ENCODE results near the gene BAIAP2. TPM values are rescaled to one million over a fixed set of nuclear protein-coding genes. Genes with fewer than 3 reads are reported as not detected.

Gene BAIAP2
- total RNA-seq, 1 experiment from 2014 or later: 58.0 TPM

GRCh38 chr17:81160747-81161453 lies 125.9 kb downstream of the BAIAP2 start:
- no peak overlapping the region for H3K4me3 Mint-ChIP-seq (ENCODE audit: low read depth, unreplicated experiment)
- intact Hi-C loops (cut with micrococcal nuclease; ENCODE audit: unreplicated experiment): no loop called here
- H3K27ac Mint-ChIP-seq (ENCODE audit: unreplicated experiment): no peak overlapping the region
- H3K36me3 Mint-ChIP-seq (ENCODE audit: insufficient read depth, unreplicated experiment): no peaks in the 10 kb centered on the region
- CTCF ChIA-PET: no interaction called here
- peaks cover 81% of the 10 kb centered on the region for H3K27me3 Mint-ChIP-seq (ENCODE audit: unreplicated experiment)
- no peak for DNase-seq
- H3K4me1 Mint-ChIP-seq (ENCODE audit: low read depth, unreplicated experiment): no peaks in the 10 kb centered on the region
- BruUV-seq (replicated peaks): no TSS peak
- TF ChIP-seq CTCF (IDR thresholded peaks at IDR 0.05; ENCODE audit: unreplicated experiment): no peak
- no peaks in the 10 kb centered on the region for H3K9me3 Mint-ChIP-seq (ENCODE audit: low read depth, unreplicated experiment)

- no peak overlapping the region for H3K4me3 Mint-ChIP-seq (ENCODE audit: low read depth, unreplicated experiment)
- no peak overlapping the region for H3K27ac Mint-ChIP-seq (ENCODE audit: unreplicated experiment)
- H3K36me3 Mint-ChIP-seq (ENCODE audit: insufficient read depth, unreplicated experiment): no peaks in the 10 kb centered on the region
- CTCF ChIA-PET: no interaction called here
- no peaks in the 10 kb centered on the region for H3K4me1 Mint-ChIP-seq (ENCODE audit: low read depth, unreplicated experiment)
- H3K27me3 Mint-ChIP-seq (ENCODE audit: unreplicated experiment): peaks cover 81% of the 10 kb centered on the region
- no peaks in the 10 kb centered on the region for H3K9me3 Mint-ChIP-seq (ENCODE audit: low read depth, unreplicated experiment)
- intact Hi-C loops (cut with micrococcal nuclease; ENCODE audit: unreplicated experiment): no loop called here
- DNase-seq: no peak
- BruUV-seq (replicated peaks): no TSS peak
- no peak for TF ChIP-seq CTCF (IDR thresholded peaks at IDR 0.05; ENCODE audit: unreplicated experiment)
These were observed 126.6 kb downstream of the BAIAP2 start for GRCh38 chr17:81161536-81161935.

GRCh38 chr17:81161972-81162371 lies 127.0 kb downstream of the BAIAP2 start:
- Mint-ChIP-seq H3K36me3 (ENCODE audit: insufficient read depth, unreplicated experiment) (no peaks in the 10 kb centered on the region), H3K4me1 (ENCODE audit: low read depth, unreplicated experiment) (no peaks in the 10 kb centered on the region), H3K27me3 (ENCODE audit: unreplicated experiment) (peaks cover 81% of the 10 kb centered on the region), H3K27ac (ENCODE audit: unreplicated experiment) (no peak overlapping the region), H3K9me3 (ENCODE audit: low read depth, unreplicated experiment) (no peaks in the 10 kb centered on the region), H3K4me3 (ENCODE audit: low read depth, unreplicated experiment) (no peak overlapping the region)
- BruUV-seq (replicated peaks): no TSS peak
- intact Hi-C loops (cut with micrococcal nuclease; ENCODE audit: unreplicated experiment): no loop called here
- DNase-seq: no peak
- CTCF ChIA-PET: no interaction called here
- TF ChIP-seq CTCF (IDR thresholded peaks at IDR 0.05; ENCODE audit: unreplicated experiment): no peak

GRCh38 chr17:81162491-81162890 lies 127.5 kb downstream of the BAIAP2 start:
- no peak for DNase-seq
- H3K9me3 Mint-ChIP-seq (ENCODE audit: low read depth, unreplicated experiment): no peaks in the 10 kb centered on the region
- no TSS peak for BruUV-seq (replicated peaks)
- no peak for TF ChIP-seq CTCF (IDR thresholded peaks at IDR 0.05; ENCODE audit: unreplicated experiment)
- no peak overlapping the region for H3K27ac Mint-ChIP-seq (ENCODE audit: unreplicated experiment)
- H3K4me1 Mint-ChIP-seq (ENCODE audit: low read depth, unreplicated experiment): no peaks in the 10 kb centered on the region
- CTCF ChIA-PET: no interaction called here
- H3K36me3 Mint-ChIP-seq (ENCODE audit: insufficient read depth, unreplicated experiment): no peaks in the 10 kb centered on the region
- peaks cover 76% of the 10 kb centered on the region for H3K27me3 Mint-ChIP-seq (ENCODE audit: unreplicated experiment)
- no peak overlapping the region for H3K4me3 Mint-ChIP-seq (ENCODE audit: low read depth, unreplicated experiment)
- intact Hi-C loops (cut with micrococcal nuclease; ENCODE audit: unreplicated experiment): no loop called here
